Eye (tissue), 1 donor: ENCODE measurements around the gene PKP1.

Experiments
- DNase-seq: peaks from one replicate; pipeline ENCODE4 v3.0.0-alpha.2; 2015

The PKP1 gene

DNA sequence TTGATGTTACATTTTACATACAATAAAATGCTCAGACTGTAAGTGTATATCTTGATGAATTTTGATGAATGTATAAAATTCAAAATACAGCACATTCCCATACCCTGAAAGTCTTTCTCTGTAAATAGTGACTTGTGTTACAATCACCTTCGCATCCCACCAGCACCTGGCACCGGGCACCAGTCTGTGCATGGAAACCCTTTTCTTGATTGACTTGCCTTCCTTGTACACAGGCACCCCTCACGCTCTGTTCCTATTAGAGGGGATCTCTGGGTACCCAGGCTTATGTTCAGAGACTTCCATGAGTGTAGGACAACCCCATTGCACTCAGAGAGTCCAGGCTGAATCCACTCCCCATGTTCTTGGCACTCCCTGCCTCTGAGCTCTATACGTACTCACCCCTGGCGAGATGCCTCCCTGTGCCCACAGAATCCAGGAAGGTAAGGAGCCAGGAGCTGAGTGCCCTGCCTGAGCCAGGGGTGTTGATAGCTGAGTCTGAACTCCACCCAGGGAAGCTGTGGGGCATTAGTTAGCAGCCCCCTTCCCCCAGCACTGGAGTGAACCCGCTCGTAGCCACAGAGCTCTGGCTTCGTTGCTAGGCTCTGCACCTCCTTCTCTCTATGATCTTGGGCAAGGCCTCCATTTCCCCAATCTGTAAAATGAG, 22.5 kb upstream of the PKP1 start:
- DNase-seq, result no peak

- DNase-seq, result no peak
Observed at GRCh38 chr1:201261771-201262547, 21.3 kb upstream of the PKP1 start.

DNA sequence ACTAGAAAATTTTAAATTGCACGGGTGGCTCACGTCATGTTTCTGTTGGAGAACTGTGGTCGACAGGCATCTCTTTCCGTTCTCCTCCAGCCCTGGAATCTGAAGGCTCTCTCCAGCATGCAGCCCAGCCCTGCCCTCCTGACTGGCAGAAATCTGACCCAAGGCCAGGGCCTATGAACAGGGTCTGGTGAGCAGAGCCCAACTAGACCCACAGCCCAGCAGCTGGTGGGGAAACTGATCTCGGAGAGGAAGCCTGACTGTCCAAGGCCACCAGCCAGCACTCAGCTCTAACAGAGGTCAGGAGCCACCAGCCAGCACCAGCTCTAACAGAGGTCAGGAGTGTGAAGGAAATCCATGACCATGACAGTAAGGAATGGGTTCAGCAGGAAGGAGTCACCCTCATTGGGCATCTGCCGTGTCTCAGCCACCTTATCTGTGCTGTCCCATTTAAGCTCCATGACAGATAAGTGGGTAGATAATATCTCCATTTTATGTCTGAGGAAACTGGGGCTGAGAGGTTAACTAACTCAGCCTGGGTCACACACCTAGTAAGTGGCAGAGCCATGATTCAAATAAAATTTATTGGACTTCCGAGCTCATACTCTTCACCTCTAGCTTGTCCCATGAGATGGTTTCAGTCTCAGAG, 20.2 kb upstream of the PKP1 start:
- no peak for DNase-seq

DNA sequence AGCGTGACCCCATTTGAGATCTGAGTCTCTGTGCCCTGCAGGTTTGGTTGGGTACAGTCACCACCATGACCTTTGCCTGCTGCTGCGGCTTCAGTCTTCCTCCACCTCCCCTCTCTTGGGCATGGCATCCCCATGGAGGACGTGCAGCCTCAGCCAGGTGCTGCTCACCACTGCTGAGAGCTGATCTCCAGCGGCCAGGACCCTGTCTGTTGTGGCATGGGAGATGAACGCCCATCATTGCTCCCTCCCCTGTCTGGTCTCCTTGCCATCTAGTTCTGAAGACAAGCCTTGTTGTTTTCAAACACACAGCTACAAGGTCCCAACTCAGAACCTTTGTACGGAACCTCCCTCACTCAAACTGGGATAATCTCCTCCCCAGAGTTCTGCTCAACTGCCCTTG, 19.2 kb upstream of the PKP1 start:
- DNase-seq, result no peak

GRCh38 chr1:201264554-201264953, 18.8 kb upstream of the PKP1 start:
- no peak for DNase-seq

- no peak for DNase-seq
Observed at GRCh38 chr1:201265756-201266155, 17.6 kb upstream of the PKP1 start.

- no peak for DNase-seq
Observed at GRCh38 chr1:201266276-201266675, 17.0 kb upstream of the PKP1 start.

GRCh38 chr1:201266774-201267173, 16.5 kb upstream of the PKP1 start:
- peak; percentile 57 for DNase-seq

DNA sequence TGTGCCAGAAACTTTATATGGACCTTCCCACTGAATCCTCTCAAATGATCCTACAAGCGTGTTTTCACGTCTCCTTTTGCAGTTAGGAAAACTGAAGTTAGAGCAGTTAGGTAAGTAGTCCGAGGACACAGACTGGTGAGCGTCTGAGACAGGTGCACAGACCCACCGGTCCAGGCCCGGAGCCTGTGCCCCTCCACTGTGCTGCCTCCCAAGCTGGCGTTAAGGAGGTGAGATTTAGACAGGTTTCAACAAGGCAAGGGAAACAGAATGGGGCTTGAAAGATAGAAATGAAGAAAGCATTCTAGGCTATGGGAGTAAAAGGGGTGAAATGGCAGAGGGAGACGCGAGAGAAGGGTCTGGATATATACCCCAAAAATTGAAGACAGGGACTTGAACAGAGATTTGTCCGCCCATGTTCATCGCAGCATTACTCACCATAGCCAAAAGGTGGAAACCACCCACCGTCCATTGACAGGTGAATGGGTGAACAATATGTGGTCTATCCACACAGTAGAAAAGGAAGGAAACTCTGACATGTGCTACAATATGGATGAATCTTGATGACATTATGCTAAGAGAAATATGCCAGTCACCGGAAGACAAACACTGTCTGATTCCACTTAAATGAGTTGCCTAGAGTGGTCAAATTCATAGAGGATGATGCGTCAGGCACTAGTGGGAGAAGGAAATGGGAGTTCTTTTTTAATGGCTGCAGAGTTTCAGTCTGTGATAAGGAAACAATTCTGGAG, 15.7 kb upstream of the PKP1 start:
- DNase-seq, result no peak

GRCh38 chr1:201268604-201269151, 14.6 kb upstream of the PKP1 start:
- peak; percentile 75 for DNase-seq

- no peak for DNase-seq
Observed at GRCh38 chr1:201269281-201269680, 14.0 kb upstream of the PKP1 start.

- DNase-seq, result no peak
Observed at GRCh38 chr1:201269900-201270410, 13.4 kb upstream of the PKP1 start.

DNA sequence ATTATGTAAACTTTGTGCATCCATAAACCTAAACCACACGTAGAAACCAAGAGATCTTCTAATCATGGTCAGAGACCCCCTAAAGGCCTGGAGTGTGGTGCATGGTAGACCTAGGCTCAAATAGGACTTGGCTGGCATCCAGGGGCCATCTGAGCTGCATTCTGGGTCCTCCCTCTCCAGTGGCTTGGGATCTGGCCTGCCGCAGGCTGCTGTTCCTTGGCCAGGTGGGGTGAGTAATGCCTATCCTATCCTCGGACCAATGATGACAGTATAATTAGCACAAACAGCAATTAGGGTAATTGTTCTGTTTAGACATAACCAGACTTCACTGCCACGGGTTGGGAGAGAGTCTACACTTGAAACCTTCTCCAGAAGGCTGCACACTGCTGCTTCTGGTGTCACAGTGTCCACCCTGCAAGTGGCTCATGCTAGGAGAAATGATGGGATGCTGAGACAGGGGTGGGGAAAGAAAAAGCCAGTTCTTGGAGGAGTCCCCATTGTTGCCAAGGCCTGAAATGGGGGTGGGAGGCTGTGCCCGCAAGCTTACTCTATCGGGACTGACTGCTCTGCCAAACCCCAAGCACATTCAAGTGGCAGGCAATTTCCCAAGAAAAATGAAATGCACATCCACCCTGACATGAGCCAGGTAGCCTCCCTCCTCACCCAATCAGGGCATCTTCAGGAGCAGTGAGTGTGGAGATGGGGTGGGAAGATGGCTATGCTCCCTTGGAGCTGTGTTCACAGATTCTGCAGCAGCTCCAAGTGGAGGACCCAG, 12.5 kb upstream of the PKP1 start:
- DNase-seq, result no peak

DNA sequence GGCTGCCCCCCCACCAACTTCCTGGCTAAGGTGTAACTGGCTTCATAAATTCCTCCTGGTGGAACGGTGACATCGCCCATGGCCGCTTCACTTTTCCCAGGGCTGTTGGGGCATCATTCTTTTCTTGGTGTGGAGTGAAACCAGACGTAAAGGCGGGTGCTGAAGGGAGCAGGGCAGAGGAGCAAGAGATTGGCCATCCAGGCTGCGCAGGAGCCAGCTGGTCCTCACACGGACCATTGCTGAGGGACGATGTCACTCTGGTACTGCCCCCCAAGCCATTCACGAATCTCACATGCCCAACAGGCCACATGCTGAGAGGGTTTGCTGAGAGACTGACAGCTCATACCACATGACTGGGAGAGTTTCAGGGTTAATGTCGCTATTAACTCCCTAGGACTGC, 10.5 kb upstream of the PKP1 start:
- DNase-seq, result no peak

- DNase-seq, result no peak
Observed at GRCh38 chr1:201274616-201275252, 8.6 kb upstream of the PKP1 start.

- no peak for DNase-seq
Observed at GRCh38 chr1:201275253-201275666, 8.0 kb upstream of the PKP1 start.

- DNase-seq, result no peak
Observed at GRCh38 chr1:201276891-201277290, 6.4 kb upstream of the PKP1 start.

GRCh38 chr1:201277441-201277840, 5.9 kb upstream of the PKP1 start:
- no peak for DNase-seq

GRCh38 chr1:201279313-201279712, 4.0 kb upstream of the PKP1 start:
- DNase-seq, result no peak

GRCh38 chr1:201280884-201281283, 2.4 kb upstream of the PKP1 start:
- no peak for DNase-seq

DNA sequence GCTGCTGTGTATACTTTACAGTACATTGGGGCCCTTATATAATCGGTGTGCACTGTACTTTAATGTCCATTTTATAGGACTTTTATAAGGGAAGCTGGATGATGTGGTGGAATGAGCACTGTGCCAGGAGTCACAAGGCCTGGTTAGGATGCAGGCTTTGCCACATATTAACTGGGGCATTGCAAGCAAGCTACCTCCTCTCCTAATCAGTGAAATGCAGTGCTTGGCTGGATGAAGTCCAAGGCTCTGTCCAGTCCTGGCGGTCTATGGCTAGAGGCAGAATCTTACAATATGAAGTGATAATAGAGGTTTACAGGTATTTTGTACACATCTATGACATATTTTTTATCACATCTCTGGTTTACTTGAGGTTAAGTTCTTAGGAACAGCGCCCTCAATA, 1.7 kb upstream of the PKP1 start:
- no peak for DNase-seq

GRCh38 chr1:201282216-201282615, 1.1 kb upstream of the PKP1 start:
- DNase-seq, result no peak
